DOHH2 (cell line): Measurements from ENCODE around the gene SERTAD2.

Experiments
- H3F3A ChIP-seq: fragments of 200-600 bp; sonication (generic), shearing (Covaris generic); 2 replicates; pipeline ENCODE4 v1.6.0; 2016; ENCODE audit warnings: antibody characterized with exemption, mild to moderate bottlenecking; ENCODE audit not compliant: control insufficient read depth, insufficient read depth
- H3K27ac ChIP-seq: fragments of 200-600 bp; sonication (generic); 2 replicates; pipeline ENCODE4 v1.5.1; 2014; ENCODE audit warnings: low read depth, mild to moderate bottlenecking, low read length, moderate library complexity
- H3K27me3 ChIP-seq: fragments of 200-600 bp; sonication (generic); 2 replicates; pipeline ENCODE4 v1.6.1; 2014; ENCODE audit warnings: mild to moderate bottlenecking, low read length, mixed read lengths; ENCODE audit not compliant: control insufficient read depth
- H3K36me3 ChIP-seq: fragments of 200-600 bp; sonication (generic); 2 replicates; pipeline ENCODE4 v1.6.1; 2014; ENCODE audit warnings: mild to moderate bottlenecking, low read length, moderate library complexity, mixed read lengths; ENCODE audit not compliant: control insufficient read depth
- H3K4me1 ChIP-seq: fragments of 200-600 bp; sonication (generic); 2 replicates; pipeline ENCODE4 v1.6.1; 2014; ENCODE audit warnings: mild to moderate bottlenecking, low read length, mixed read lengths; ENCODE audit not compliant: control insufficient read depth
- H3K4me2 ChIP-seq: fragments of 200-600 bp; sonication (generic); 2 replicates; pipeline ENCODE4 v1.6.0; 2014; ENCODE audit warnings: mild to moderate bottlenecking, low read length, moderate library complexity
- H3K4me3 ChIP-seq: fragments of 200-600 bp; sonication (generic); 2 replicates; pipeline ENCODE4 v1.5.1; 2014; ENCODE audit warnings: mild to moderate bottlenecking, low read length, mixed read lengths
- H3K79me2 ChIP-seq: fragments of 200-600 bp; sonication (generic); 2 replicates; pipeline ENCODE4 v1.6.1; 2014; ENCODE audit warnings: mild to moderate bottlenecking, low read length, mixed read lengths; ENCODE audit not compliant: control insufficient read depth
- H3K9me2 ChIP-seq: fragments of 200-600 bp; sonication (generic); replicated peaks from 2 replicates; pipeline ENCODE4 v1.6.1; 2014; ENCODE audit warnings: mild to moderate bottlenecking, low read length, mixed read lengths; ENCODE audit not compliant: control insufficient read depth
- H3K9me3 ChIP-seq: fragments of 200-600 bp; sonication (generic); 2 replicates; pipeline ENCODE4 v1.6.1; 2014; ENCODE audit warnings: antibody characterized with exemption, low read length, mixed read lengths; ENCODE audit not compliant: control insufficient read depth, insufficient read depth
- H4K20me1 ChIP-seq: fragments of 200-600 bp; sonication (generic); 2 replicates; pipeline ENCODE4 v1.6.0; 2014; ENCODE audit warnings: low read depth, mild to moderate bottlenecking, antibody characterized with exemption, low read length, moderate library complexity; ENCODE audit not compliant: control insufficient read depth, insufficient read depth
- CTCF ChIP-seq: fragments of 200-600 bp; sonication (generic); IDR thresholded peaks from one replicate; pipeline ENCODE4 v1.5.1; 2014; ENCODE audit warnings: antibody characterized with exemption, mild to moderate bottlenecking, low read depth, low read length; ENCODE audit not compliant: poor library complexity, severe bottlenecking
- EZH2phosphoT487 ChIP-seq: fragments of 200-600 bp; sonication (generic); IDR thresholded peaks from 2 replicates; pipeline ENCODE4 v1.6.1; 2017; ENCODE audit warnings: borderline replicate concordance, mild to moderate bottlenecking, antibody characterized with exemption, low read length, moderate library complexity, mixed read lengths

Gene SERTAD2

GRCh38 chr2:64683771-64684510, 30.2 kb upstream of the SERTAD2 start:
- Histone ChIP-seq H3K4me2 (no peak overlapping the region), H3K36me3 (no peaks in the 10 kb centered on the region), H3K9me2 (no peaks in the 10 kb centered on the region), H3K79me2 (peaks cover 8% of the 10 kb centered on the region), H3K9me3 (no peaks in the 10 kb centered on the region), H3F3A (peaks cover 9% of the 10 kb centered on the region; the same call in 1 of the 2 replicates), H3K27me3 (no peaks in the 10 kb centered on the region), H3K27ac (no peak overlapping the region), H3K4me1 (peaks cover 50% of the 10 kb centered on the region), H4K20me1 (no peaks in the 10 kb centered on the region), H3K4me3 (no peak overlapping the region)
- TF ChIP-seq CTCF (no peak), EZH2phosphoT487 (no peak)

GRCh38 chr2:64681479-64681967, 27.8 kb upstream of the SERTAD2 start:
- H3K4me2 ChIP-seq: peak overlapping the region; percentile 55
- H3K4me1 ChIP-seq: peaks cover 34% of the 10 kb centered on the region
- peak overlapping the region; percentile 31 for H3K4me3 ChIP-seq
- peaks cover 2% of the 10 kb centered on the region for H3K79me2 ChIP-seq
- H3F3A ChIP-seq: peaks cover 10% of the 10 kb centered on the region; the same call in 1 of the 2 replicates
- H3K27me3 ChIP-seq: no peaks in the 10 kb centered on the region
- no peak overlapping the region for H3K27ac ChIP-seq
- no peaks in the 10 kb centered on the region for H3K36me3 ChIP-seq
- no peak for TF ChIP-seq EZH2phosphoT487
- TF ChIP-seq CTCF: no peak
- H3K9me3 ChIP-seq: no peaks in the 10 kb centered on the region
- no peaks in the 10 kb centered on the region for H3K9me2 ChIP-seq
- no peaks in the 10 kb centered on the region for H4K20me1 ChIP-seq

GRCh38 chr2:64679673-64680425, 26.1 kb upstream of the SERTAD2 start:
- Histone ChIP-seq H3K4me1 (peaks cover 24% of the 10 kb centered on the region), H4K20me1 (no peaks in the 10 kb centered on the region), H3K9me3 (no peaks in the 10 kb centered on the region), H3F3A (peaks cover 10% of the 10 kb centered on the region; the same call in 1 of the 2 replicates), H3K4me3 (no peak overlapping the region), H3K9me2 (no peaks in the 10 kb centered on the region), H3K36me3 (no peaks in the 10 kb centered on the region), H3K27ac (no peak overlapping the region), H3K79me2 (no peaks in the 10 kb centered on the region; the same call in 1 of the 2 replicates), H3K4me2 (no peak overlapping the region), H3K27me3 (no peaks in the 10 kb centered on the region)
- TF ChIP-seq CTCF: no peak
- TF ChIP-seq EZH2phosphoT487: no peak
